GM10266 (cell line): ENCODE data around the gene PAXX.
"Not testable (repeated sequence)": the region's sequence is repeated elsewhere in the genome, so short reads cannot be mapped to it uniquely, and the experiment has no call there.

Source experiments
- DNase-seq: peaks from one replicate; pipeline ENCODE4 v3.0.0; 2012; ENCODE audit errors: extremely low spot score
- TF ChIP-seq, protein P1 (sequence below): IDR thresholded peaks from 2 replicates; pipeline ENCODE4 v1.5.1; 2012; ENCODE audit warnings: mild to moderate bottlenecking, low read depth; ENCODE audit not compliant: control insufficient read depth, insufficient read depth; ENCODE audit errors: missing control alignments

The PAXX gene

DNA sequence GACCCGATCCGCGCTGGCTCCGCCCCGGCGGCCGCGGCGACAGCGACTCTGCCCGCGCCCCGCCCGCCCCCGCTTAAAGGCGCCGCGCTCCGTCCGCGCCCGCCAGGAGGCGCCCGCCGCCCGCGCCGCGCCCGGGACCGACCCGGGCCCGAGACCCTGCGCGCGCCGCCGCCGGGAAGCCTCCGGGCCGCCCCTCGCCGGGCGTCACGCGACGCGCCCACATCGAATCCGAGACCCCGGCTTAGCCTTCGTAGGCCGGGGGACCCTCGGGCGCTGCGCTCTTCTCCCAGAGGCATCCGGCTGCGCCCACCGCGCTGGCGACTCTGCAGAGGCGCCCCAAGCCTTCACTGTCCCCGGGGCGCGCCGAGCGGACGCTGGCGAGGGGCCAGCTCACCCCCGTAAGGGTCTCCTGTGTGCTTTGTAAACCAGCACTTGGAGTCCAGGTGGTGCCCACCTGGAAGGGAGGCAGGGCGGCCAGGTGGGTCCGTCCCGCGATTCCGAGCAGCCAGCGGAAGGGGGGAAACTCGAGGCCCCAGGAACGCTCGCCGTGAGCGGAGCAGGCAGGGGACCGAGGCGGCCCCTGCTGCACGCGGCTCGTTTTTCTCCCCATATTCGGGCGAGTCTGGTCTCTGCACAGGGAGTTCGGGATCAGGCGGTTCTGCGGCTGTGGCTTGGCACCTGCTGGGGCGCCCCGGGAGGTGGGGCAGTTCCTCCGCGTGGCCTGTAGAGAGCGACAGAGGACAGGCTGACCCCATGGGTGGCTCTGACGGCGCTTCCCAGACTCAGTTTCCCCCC, 36.2 kb downstream of the PAXX start:
- TF ChIP-seq, protein P1, sequence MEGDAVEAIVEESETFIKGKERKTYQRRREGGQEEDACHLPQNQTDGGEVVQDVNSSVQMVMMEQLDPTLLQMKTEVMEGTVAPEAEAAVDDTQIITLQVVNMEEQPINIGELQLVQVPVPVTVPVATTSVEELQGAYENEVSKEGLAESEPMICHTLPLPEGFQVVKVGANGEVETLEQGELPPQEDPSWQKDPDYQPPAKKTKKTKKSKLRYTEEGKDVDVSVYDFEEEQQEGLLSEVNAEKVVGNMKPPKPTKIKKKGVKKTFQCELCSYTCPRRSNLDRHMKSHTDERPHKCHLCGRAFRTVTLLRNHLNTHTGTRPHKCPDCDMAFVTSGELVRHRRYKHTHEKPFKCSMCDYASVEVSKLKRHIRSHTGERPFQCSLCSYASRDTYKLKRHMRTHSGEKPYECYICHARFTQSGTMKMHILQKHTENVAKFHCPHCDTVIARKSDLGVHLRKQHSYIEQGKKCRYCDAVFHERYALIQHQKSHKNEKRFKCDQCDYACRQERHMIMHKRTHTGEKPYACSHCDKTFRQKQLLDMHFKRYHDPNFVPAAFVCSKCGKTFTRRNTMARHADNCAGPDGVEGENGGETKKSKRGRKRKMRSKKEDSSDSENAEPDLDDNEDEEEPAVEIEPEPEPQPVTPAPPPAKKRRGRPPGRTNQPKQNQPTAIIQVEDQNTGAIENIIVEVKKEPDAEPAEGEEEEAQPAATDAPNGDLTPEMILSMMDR, result peak; percentile 67
- DNase-seq, result peak; percentile 88

DNA sequence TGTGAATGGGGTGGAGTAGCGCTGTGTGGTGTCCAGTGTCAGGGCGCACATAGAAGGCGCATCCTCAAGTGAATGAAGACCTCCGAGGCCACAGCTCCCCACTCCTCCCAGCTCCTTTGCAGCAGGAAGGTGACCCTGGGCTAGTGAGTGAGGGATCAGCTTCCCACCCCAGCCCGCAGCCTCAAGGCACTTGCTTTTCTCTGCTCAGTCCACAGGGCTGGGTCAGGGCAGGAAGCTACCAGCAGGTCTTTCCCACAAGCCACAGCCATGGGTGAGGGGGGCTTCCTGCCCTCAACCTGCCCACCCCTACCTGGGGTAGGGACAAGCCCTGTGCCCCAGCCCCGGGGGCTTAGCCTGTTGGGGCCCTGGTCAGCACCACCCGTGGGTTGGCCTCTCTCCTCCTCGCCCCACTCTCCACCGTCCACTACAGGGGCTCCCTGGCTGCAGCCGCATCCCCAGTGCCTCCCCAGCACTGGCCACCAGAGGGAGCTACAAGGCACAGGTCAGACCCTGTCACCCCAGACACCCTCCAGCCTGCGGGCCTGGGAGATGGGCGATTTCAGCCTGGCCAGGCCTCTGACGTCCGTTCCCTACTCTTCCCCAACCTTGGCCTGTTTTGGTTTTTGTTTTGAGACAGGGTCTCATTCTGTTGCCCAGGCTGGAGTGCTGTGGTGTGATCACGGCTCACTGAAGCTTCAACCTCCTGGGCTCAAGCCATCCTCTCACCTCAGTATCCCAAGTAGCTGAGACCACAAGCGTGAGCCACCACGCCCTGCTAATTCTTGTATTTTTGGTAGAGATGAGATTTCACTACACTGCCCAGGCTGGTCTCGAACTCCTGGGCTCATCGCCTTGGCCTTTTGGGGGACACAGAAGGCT, 37.1 kb downstream of the PAXX start:
- DNase-seq, result peak; percentile 87
- TF ChIP-seq, protein P1, result peak; percentile 97

DNA sequence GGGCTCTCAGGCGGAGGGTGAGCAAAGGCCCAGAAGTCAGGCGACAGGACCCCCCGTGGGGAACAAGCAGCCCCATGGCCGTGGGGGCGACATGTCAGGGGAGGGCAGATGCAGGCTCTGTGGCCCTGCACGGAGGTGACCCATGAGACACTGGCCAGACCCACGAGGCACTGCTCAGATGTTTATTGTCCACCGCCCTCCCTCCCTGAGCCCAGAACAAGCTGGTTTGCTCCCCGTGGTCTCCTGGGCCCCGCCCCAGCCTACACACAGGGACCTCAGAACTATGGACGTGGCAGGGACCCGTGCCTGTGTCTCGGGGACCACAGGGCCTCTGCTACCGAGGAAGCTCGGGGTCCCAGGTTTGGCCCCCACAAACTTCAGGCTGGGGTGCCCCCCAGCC, 37.8 kb downstream of the PAXX start:
- TF ChIP-seq, protein P1, result no peak
- DNase-seq, result no peak

DNA sequence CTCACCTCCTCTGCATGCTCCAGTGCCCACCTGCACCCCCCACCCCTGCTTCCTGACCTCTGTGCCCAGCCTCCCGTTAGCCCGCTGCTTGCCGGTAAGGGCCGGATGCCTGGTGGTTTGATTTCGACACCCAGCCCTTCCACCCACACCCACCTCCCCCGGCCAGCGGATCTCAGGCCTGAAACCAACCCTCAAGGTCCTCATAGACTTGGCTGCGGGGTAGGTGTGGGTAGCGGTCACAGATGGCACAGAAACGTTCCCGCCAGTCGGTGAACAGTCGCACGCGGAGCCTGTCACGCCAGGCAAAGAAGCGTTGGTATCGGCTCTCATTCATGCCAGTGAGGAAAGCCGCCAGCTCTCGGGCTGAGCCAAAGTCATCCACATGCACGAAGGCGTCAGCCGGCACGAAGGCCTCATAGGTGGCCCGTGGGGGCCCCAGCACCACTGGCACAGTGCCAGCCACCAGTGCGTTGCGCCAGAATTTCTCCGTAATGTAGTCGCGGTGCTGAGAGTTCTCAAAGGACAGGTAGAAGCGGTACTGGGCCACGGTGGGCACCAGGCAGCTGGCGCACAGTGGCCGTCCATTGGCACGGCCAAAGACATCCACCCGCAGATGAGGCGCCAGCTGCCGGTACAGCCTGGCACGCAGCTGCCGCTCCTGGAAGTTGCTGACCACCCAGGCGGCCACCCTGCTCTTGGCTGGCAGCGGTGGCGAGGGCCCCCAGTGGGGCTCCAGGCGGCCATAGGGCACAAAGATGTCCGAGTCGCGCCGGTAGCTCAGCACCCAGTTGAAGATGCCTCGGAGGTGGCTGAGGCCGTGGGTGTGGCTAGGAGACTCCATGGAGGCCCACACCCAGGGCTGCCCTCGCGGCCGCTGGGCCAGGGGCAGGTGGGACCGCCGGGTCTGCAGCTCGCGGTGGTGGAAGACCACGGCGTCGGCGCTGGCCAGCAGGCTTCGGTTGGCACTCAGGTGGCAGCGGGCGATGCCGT, 38.6 kb downstream of the PAXX start:
- no peak for DNase-seq
- TF ChIP-seq, protein P1, result no peak

GRCh38 chr9:137031904-137032640, 39.9 kb downstream of the PAXX start, which contains the start of gene FUT7:
TSS of gene FUT7 (minus strand) at chr9:137032088. CDS start at chr9:137031991, 97 bp downstream.
- DNase-seq, result no peak
- TF ChIP-seq, protein P1, result no peak

GRCh38 chr9:137032858-137033257, 40.6 kb downstream of the PAXX start:
- no peak for DNase-seq
- TF ChIP-seq, protein P1, result no peak

DNA sequence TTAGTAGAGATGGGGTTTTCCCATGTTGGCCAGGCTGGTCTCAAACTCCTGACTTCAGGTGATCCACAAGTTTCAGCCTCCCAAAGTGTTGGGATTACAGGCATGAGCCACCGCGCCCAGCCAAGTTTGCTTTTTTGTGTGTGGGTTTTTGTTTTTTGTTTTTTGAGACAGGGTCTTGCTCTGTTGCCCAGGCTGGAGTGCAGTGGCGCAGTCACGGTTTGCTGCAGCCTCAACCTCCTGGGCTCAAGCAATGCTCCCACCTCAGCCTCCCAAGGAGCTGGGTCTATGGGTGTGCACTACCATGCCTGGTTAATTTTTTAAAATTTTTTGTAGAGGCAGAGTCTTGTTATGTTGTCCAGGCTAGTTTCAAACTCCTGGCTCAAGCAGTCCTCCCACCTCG, 41.3 kb downstream of the PAXX start:
- not testable (repeated sequence) for DNase-seq
